Activated naive CD4-positive, alpha-beta T cell treated with anti-CD3 and anti-CD28 coated beads, Interleukin-2, amount 50 U/mL, for 24 hours (primary cell): ENCODE measurements around the gene GPAM.
"Not testable (repeated sequence)": the region's sequence is repeated elsewhere in the genome, so short reads cannot be mapped to it uniquely, and the experiment has no call there.

Source experiments
- H3K27ac Mint-ChIP-seq: one replicate; pipeline ENCODE4 v1.8.0; 2021; ENCODE audit warnings: mild to moderate bottlenecking, mixed read lengths
- H3K27me3 Mint-ChIP-seq: one replicate; pipeline ENCODE4 v1.8.0; 2021; ENCODE audit warnings: mixed read lengths
- H3K36me3 Mint-ChIP-seq: one replicate; pipeline ENCODE4 v1.8.0; 2021; ENCODE audit warnings: mixed read lengths
- H3K4me1 Mint-ChIP-seq: one replicate; pipeline ENCODE4 v1.8.0; 2021; ENCODE audit warnings: mixed read lengths
- H3K4me3 Mint-ChIP-seq: one replicate; pipeline ENCODE4 v1.8.0; 2021; ENCODE audit warnings: mild to moderate bottlenecking, mixed read lengths
- H3K9me3 Mint-ChIP-seq: one replicate; pipeline ENCODE4 v1.8.0; 2021; ENCODE audit warnings: mixed read lengths

GPAM gene

GRCh38 chr10:112183329-112184051 lies at the start of gene GPAM:
Gene GPAM, minus strand, starts transcription at chr10:112183765. Its CDS starts 1,981 bp downstream, at chr10:112181784.
- Mint-ChIP-seq H3K4me1 (peaks cover 33% of the 10 kb centered on the region), H3K4me3 (peak within 1 kb of the TSS; percentile 95), H3K9me3 (peaks cover 4% of the 10 kb centered on the region), H3K27me3 (peaks cover 1% of the 10 kb centered on the region), H3K27ac (peak within 1 kb of the TSS; percentile 95), H3K36me3 (peaks cover 9% of the 10 kb centered on the region)

GRCh38 chr10:112232670-112233069 lies 49.1 kb upstream of the GPAM start:
- Mint-ChIP-seq H3K9me3 (no peaks in the 10 kb centered on the region), H3K4me1 (no peaks in the 10 kb centered on the region), H3K36me3 (no peaks in the 10 kb centered on the region), H3K4me3 (no peak overlapping the region), H3K27ac (no peak overlapping the region), H3K27me3 (peaks cover 13% of the 10 kb centered on the region)

- Mint-ChIP-seq H3K27me3 (peaks cover 8% of the 10 kb centered on the region), H3K36me3 (no peaks in the 10 kb centered on the region), H3K4me1 (no peaks in the 10 kb centered on the region), H3K4me3 (no peak overlapping the region), H3K9me3 (no peaks in the 10 kb centered on the region), H3K27ac (no peak overlapping the region)
Measured at GRCh38 chr10:112231602-112232400, 48.2 kb upstream of the GPAM start.

GRCh38 chr10:112230325-112230988 lies 46.9 kb upstream of the GPAM start:
- Mint-ChIP-seq H3K27ac (no peak overlapping the region), H3K9me3 (no peaks in the 10 kb centered on the region), H3K4me3 (no peak overlapping the region), H3K27me3 (peaks cover 12% of the 10 kb centered on the region), H3K4me1 (no peaks in the 10 kb centered on the region), H3K36me3 (no peaks in the 10 kb centered on the region)

GRCh38 chr10:112229901-112230300 lies 46.3 kb upstream of the GPAM start:
- Mint-ChIP-seq H3K4me3 (no peak overlapping the region), H3K4me1 (no peaks in the 10 kb centered on the region), H3K27ac (no peak overlapping the region), H3K36me3 (no peaks in the 10 kb centered on the region), H3K9me3 (no peaks in the 10 kb centered on the region), H3K27me3 (peaks cover 12% of the 10 kb centered on the region)

GRCh38 chr10:112229096-112229495 lies 45.5 kb upstream of the GPAM start:
- Mint-ChIP-seq H3K27ac (no peak overlapping the region), H3K4me3 (no peak overlapping the region), H3K4me1 (no peaks in the 10 kb centered on the region), H3K9me3 (no peaks in the 10 kb centered on the region), H3K36me3 (no peaks in the 10 kb centered on the region), H3K27me3 (peaks cover 12% of the 10 kb centered on the region)

GRCh38 chr10:112228366-112229088 lies 45.0 kb upstream of the GPAM start:
- H3K27ac Mint-ChIP-seq, H3K36me3 Mint-ChIP-seq, H3K4me3 Mint-ChIP-seq, H3K9me3 Mint-ChIP-seq, H3K4me1 Mint-ChIP-seq: not testable (repeated sequence)
- peaks cover 12% of the 10 kb centered on the region for H3K27me3 Mint-ChIP-seq

GRCh38 chr10:112227331-112227987 lies 43.9 kb upstream of the GPAM start:
- Mint-ChIP-seq H3K4me3 (no peak overlapping the region), H3K27me3 (peaks cover 12% of the 10 kb centered on the region), H3K27ac (no peak overlapping the region), H3K9me3 (no peaks in the 10 kb centered on the region), H3K4me1 (no peaks in the 10 kb centered on the region), H3K36me3 (no peaks in the 10 kb centered on the region)

- Mint-ChIP-seq H3K4me3 (no peak overlapping the region), H3K4me1 (no peaks in the 10 kb centered on the region), H3K27me3 (peaks cover 12% of the 10 kb centered on the region), H3K36me3 (no peaks in the 10 kb centered on the region), H3K9me3 (no peaks in the 10 kb centered on the region), H3K27ac (no peak overlapping the region)
Measured at GRCh38 chr10:112226439-112227248, 43.1 kb upstream of the GPAM start.

- no peak overlapping the region for H3K27ac Mint-ChIP-seq
- no peaks in the 10 kb centered on the region for H3K36me3 Mint-ChIP-seq
- H3K9me3 Mint-ChIP-seq = no peaks in the 10 kb centered on the region
- H3K4me3 Mint-ChIP-seq = no peak overlapping the region
- no peaks in the 10 kb centered on the region for H3K4me1 Mint-ChIP-seq
- H3K27me3 Mint-ChIP-seq = peaks cover 8% of the 10 kb centered on the region
Measured at GRCh38 chr10:112225771-112226438, 42.3 kb upstream of the GPAM start.

- Mint-ChIP-seq H3K27me3 (peaks cover 7% of the 10 kb centered on the region), H3K4me1 (no peaks in the 10 kb centered on the region), H3K4me3 (no peak overlapping the region), H3K9me3 (no peaks in the 10 kb centered on the region), H3K27ac (no peak overlapping the region), H3K36me3 (no peaks in the 10 kb centered on the region)
Measured at GRCh38 chr10:112224933-112225529, 41.5 kb upstream of the GPAM start.

GRCh38 chr10:112223725-112224124 lies 40.2 kb upstream of the GPAM start:
- no peaks in the 10 kb centered on the region for H3K9me3 Mint-ChIP-seq
- no peak overlapping the region for H3K27ac Mint-ChIP-seq
- H3K27me3 Mint-ChIP-seq = peaks cover 8% of the 10 kb centered on the region
- H3K4me1 Mint-ChIP-seq = no peaks in the 10 kb centered on the region
- H3K36me3 Mint-ChIP-seq = no peaks in the 10 kb centered on the region
- no peak overlapping the region for H3K4me3 Mint-ChIP-seq

- Mint-ChIP-seq H3K27me3 (peaks cover 8% of the 10 kb centered on the region), H3K27ac (no peak overlapping the region), H3K4me3 (no peak overlapping the region), H3K4me1 (no peaks in the 10 kb centered on the region), H3K9me3 (no peaks in the 10 kb centered on the region), H3K36me3 (no peaks in the 10 kb centered on the region)
Measured at GRCh38 chr10:112222799-112223198, 39.2 kb upstream of the GPAM start.

- H3K4me1 Mint-ChIP-seq = no peaks in the 10 kb centered on the region
- H3K27ac Mint-ChIP-seq = no peak overlapping the region
- peaks cover 7% of the 10 kb centered on the region for H3K27me3 Mint-ChIP-seq
- H3K4me3 Mint-ChIP-seq = no peak overlapping the region
- H3K36me3 Mint-ChIP-seq = no peaks in the 10 kb centered on the region
- no peaks in the 10 kb centered on the region for H3K9me3 Mint-ChIP-seq
Measured at GRCh38 chr10:112221545-112221944, 38.0 kb upstream of the GPAM start.
